Neural progenitor cell (in vitro differentiated cells): ENCODE measurements around the gene KDM4B. TPM values are rescaled to one million over a fixed set of nuclear protein-coding genes. Genes with fewer than 3 reads are reported as not detected.

ENCODE experiments used
- DNase-seq: peaks from one replicate; pipeline ENCODE4 v3.0.0-alpha.2; 2016; ENCODE audit warnings: low spot score
- H2AFZ ChIP-seq: fragments of 200-600 bp; sonication (generic); replicated peaks from 2 replicates; pipeline ENCODE4 v1.6.1; 2016; ENCODE audit warnings: antibody characterized with exemption
- H3F3A ChIP-seq: fragments of 200-600 bp; sonication (generic); 2 replicates; pipeline ENCODE4 v1.6.1; 2016; ENCODE audit warnings: antibody characterized with exemption, low read depth
- H3K27ac ChIP-seq: fragments of 200-600 bp; sonication (generic); 2 replicates; pipeline ENCODE4 v1.5.1; 2016; ENCODE audit warnings: mild to moderate bottlenecking
- H3K27me3 ChIP-seq: fragments of 200-600 bp; sonication (generic); 2 replicates; pipeline ENCODE4 v1.6.1; 2016; ENCODE audit warnings: mild to moderate bottlenecking, moderate library complexity
- H3K36me3 ChIP-seq: fragments of 200-600 bp; sonication (generic); 2 replicates; pipeline ENCODE4 v1.5.1; 2016
- H3K4me1 ChIP-seq: fragments of 200-600 bp; sonication (generic); 2 replicates; pipeline ENCODE4 v1.6.1; 2016; ENCODE audit warnings: mixed run types
- H3K4me2 ChIP-seq: fragments of 200-600 bp; sonication (generic); 2 replicates; pipeline ENCODE4 v1.6.1; 2016
- H3K4me3 ChIP-seq: fragments of 200-600 bp; sonication (generic); 2 replicates; pipeline ENCODE4 v1.5.1; 2016
- H3K79me2 ChIP-seq: fragments of 200-600 bp; sonication (generic); 2 replicates; pipeline ENCODE4 v1.6.1; 2016; ENCODE audit warnings: low read depth
- H3K9ac ChIP-seq: fragments of 200-600 bp; sonication (generic); 2 replicates; pipeline ENCODE4 v1.6.1; 2016
- H3K9me3 ChIP-seq: fragments of 200-600 bp; sonication (generic); 2 replicates; pipeline ENCODE4 v1.5.1; 2016; ENCODE audit warnings: low read depth
- H4K20me1 ChIP-seq: fragments of 200-600 bp; sonication (generic); 2 replicates; pipeline ENCODE4 v1.6.1; 2016; ENCODE audit warnings: low read depth
- H3K27ac Mint-ChIP-seq: 3 replicates; pipeline ENCODE4 v1.8.0; 2021; ENCODE audit warnings: mixed read lengths
- H3K27me3 Mint-ChIP-seq: 2 replicates; pipeline ENCODE4 v1.8.0; 2022; ENCODE audit warnings: low read depth, mild to moderate bottlenecking, inconsistent platforms, moderate library complexity, mixed read lengths; ENCODE audit not compliant: insufficient read depth
- H3K36me3 Mint-ChIP-seq: 3 replicates; pipeline ENCODE4 v1.8.0; 2021; ENCODE audit warnings: mixed read lengths
- H3K4me1 Mint-ChIP-seq: 3 replicates; pipeline ENCODE4 v1.8.0; 2021; ENCODE audit warnings: mixed read lengths
- H3K4me3 Mint-ChIP-seq: 3 replicates; pipeline ENCODE4 v1.8.0; 2021; ENCODE audit warnings: mild to moderate bottlenecking, moderate library complexity, mixed read lengths
- H3K9me3 Mint-ChIP-seq: 3 replicates; pipeline ENCODE4 v1.8.0; 2020; ENCODE audit warnings: mixed read lengths
- EZH2 ChIP-seq: fragments of 200-600 bp; sonication (generic); IDR thresholded peaks from 2 replicates; pipeline ENCODE4 v1.6.1; 2017; ENCODE audit warnings: antibody characterized with exemption, mild to moderate bottlenecking, moderate library complexity
- EZH2phosphoT487 ChIP-seq: fragments of 200-600 bp; sonication (generic); IDR thresholded peaks from 2 replicates; pipeline ENCODE4 v1.6.1; 2017; ENCODE audit warnings: antibody characterized with exemption
- total RNA-seq: library from RNA; depleted of rRNA; stranded (reverse); fragments of >200 nt; gene quantifications from 2 replicates; pipeline ENCODE4 v1.2.3, GENCODE V29; 2015; ENCODE audit warnings: low replicate concordance
- TF ChIP-seq, protein P1 (sequence below): fragments of 200-600 bp; sonication (generic); IDR thresholded peaks from 2 replicates; pipeline ENCODE4 v1.5.1; 2017; ENCODE audit warnings: antibody characterized with exemption, mild to moderate bottlenecking

Gene KDM4B
- total RNA-seq, 1 donor from 2014 or later = 16.0 TPM

GRCh38 chr19:5094768-5095567, 126.1 kb downstream of the KDM4B start:
- H3K27ac Mint-ChIP-seq = no peak overlapping the region

GRCh38 chr19:5095568-5095850, 126.6 kb downstream of the KDM4B start:
- H3K27ac Mint-ChIP-seq = peak overlapping the region; percentile 78
- H3K4me1 ChIP-seq = peaks cover 41% of the 10 kb centered on the region

More at GRCh38 chr19:5094768-5095567, 126.1 kb downstream of the KDM4B start:
- Histone ChIP-seq H3K27me3 (no peaks in the 10 kb centered on the region), H3F3A (peaks cover 14% of the 10 kb centered on the region), H3K4me3 (no peak overlapping the region), H3K9me3 (no peaks in the 10 kb centered on the region), H3K4me1 (peaks cover 41% of the 10 kb centered on the region), H4K20me1 (peaks cover 45% of the 10 kb centered on the region), H3K79me2 (no peaks in the 10 kb centered on the region), H3K36me3 (peaks cover 7% of the 10 kb centered on the region), H3K27ac (no peak overlapping the region), H3K9ac (no peak overlapping the region), H3K4me2 (no peak overlapping the region), H2AFZ (no peak overlapping the region)
- peaks cover 26% of the 10 kb centered on the region for H3K9me3 Mint-ChIP-seq
- no peak overlapping the region for H3K4me3 Mint-ChIP-seq
- H3K4me1 Mint-ChIP-seq = peaks cover 43% of the 10 kb centered on the region
- H3K36me3 Mint-ChIP-seq = peaks cover 32% of the 10 kb centered on the region
- no peak for DNase-seq
- no peak for TF ChIP-seq EZH2phosphoT487
- TF ChIP-seq, protein P1, sequence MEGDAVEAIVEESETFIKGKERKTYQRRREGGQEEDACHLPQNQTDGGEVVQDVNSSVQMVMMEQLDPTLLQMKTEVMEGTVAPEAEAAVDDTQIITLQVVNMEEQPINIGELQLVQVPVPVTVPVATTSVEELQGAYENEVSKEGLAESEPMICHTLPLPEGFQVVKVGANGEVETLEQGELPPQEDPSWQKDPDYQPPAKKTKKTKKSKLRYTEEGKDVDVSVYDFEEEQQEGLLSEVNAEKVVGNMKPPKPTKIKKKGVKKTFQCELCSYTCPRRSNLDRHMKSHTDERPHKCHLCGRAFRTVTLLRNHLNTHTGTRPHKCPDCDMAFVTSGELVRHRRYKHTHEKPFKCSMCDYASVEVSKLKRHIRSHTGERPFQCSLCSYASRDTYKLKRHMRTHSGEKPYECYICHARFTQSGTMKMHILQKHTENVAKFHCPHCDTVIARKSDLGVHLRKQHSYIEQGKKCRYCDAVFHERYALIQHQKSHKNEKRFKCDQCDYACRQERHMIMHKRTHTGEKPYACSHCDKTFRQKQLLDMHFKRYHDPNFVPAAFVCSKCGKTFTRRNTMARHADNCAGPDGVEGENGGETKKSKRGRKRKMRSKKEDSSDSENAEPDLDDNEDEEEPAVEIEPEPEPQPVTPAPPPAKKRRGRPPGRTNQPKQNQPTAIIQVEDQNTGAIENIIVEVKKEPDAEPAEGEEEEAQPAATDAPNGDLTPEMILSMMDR = no peak
- no peak for TF ChIP-seq EZH2
- H3K27me3 Mint-ChIP-seq = peaks cover 12% of the 10 kb centered on the region

GRCh38 chr19:5096536-5096935, 127.6 kb downstream of the KDM4B start:
- no peak overlapping the region for H2AFZ ChIP-seq
- no peaks in the 10 kb centered on the region for H3K79me2 ChIP-seq
- peaks cover 4% of the 10 kb centered on the region for H3F3A ChIP-seq
- H3K27ac ChIP-seq = no peak overlapping the region
- no peak overlapping the region for H3K4me3 ChIP-seq
- peaks cover 7% of the 10 kb centered on the region for H3K36me3 ChIP-seq
- Mint-ChIP-seq H3K36me3 (peaks cover 44% of the 10 kb centered on the region), H3K9me3 (peaks cover 37% of the 10 kb centered on the region), H3K4me1 (peaks cover 33% of the 10 kb centered on the region), H3K27ac (peak overlapping the region; percentile 29), H3K27me3 (peaks cover 12% of the 10 kb centered on the region), H3K4me3 (no peak overlapping the region)
- no peaks in the 10 kb centered on the region for H3K27me3 ChIP-seq
- H4K20me1 ChIP-seq = peaks cover 34% of the 10 kb centered on the region
- no peaks in the 10 kb centered on the region for H3K9me3 ChIP-seq
- H3K4me2 ChIP-seq = no peak overlapping the region
- DNase-seq = no peak
- TF ChIP-seq, protein P1 = no peak
- TF ChIP-seq EZH2 = no peak
- TF ChIP-seq EZH2phosphoT487 = no peak
- H3K9ac ChIP-seq = no peak overlapping the region
- H3K4me1 ChIP-seq = peaks cover 32% of the 10 kb centered on the region

More at GRCh38 chr19:5095568-5095850, 126.6 kb downstream of the KDM4B start:
- H4K20me1 ChIP-seq = peaks cover 44% of the 10 kb centered on the region
- no peak overlapping the region for H3K9ac ChIP-seq
- H3K4me3 ChIP-seq = no peak overlapping the region
- peaks cover 12% of the 10 kb centered on the region for H3K27me3 Mint-ChIP-seq
- H3K27me3 ChIP-seq = no peaks in the 10 kb centered on the region
- no peaks in the 10 kb centered on the region for H3K9me3 ChIP-seq
- no peak for DNase-seq
- no peak overlapping the region for H3K27ac ChIP-seq
- no peak overlapping the region for H2AFZ ChIP-seq
- H3K36me3 ChIP-seq = peaks cover 7% of the 10 kb centered on the region
- no peak overlapping the region for H3K4me2 ChIP-seq
- no peaks in the 10 kb centered on the region for H3K79me2 ChIP-seq
- H3K4me3 Mint-ChIP-seq = no peak overlapping the region
- peaks cover 31% of the 10 kb centered on the region for H3K9me3 Mint-ChIP-seq
- peaks cover 37% of the 10 kb centered on the region for H3K36me3 Mint-ChIP-seq
- TF ChIP-seq, protein P1 = no peak
- TF ChIP-seq EZH2 = no peak
- H3F3A ChIP-seq = peaks cover 14% of the 10 kb centered on the region
- H3K4me1 Mint-ChIP-seq = peaks cover 43% of the 10 kb centered on the region
